ENCODE data around the gene CNGA2. TPM values are rescaled to one million over a fixed set of nuclear protein-coding genes. Genes with fewer than 3 reads are reported as not detected.

The CNGA2 gene
- total RNA-seq, 4 donors from 2014 or later: not detected

GRCh38 chrX:151727346-151727745, 7.2 kb upstream of the CNGA2 start:
- intact Hi-C loops (cut with DNase I; ENCODE audit: low total_unique reads): no loop called here
- Histone ChIP-seq H3K4me3 (no peak overlapping the region), H3K27ac (no peak overlapping the region), H3K27me3 (no peaks in the 10 kb centered on the region), H3K36me3 (no peaks in the 10 kb centered on the region), H3K9me3 (no peaks in the 10 kb centered on the region), H3K4me1 (no peaks in the 10 kb centered on the region)
- DNase-seq: no peak
- no peak for TF ChIP-seq POLR2A (IDR thresholded peaks at IDR 0.05)
- TF ChIP-seq CTCF (IDR thresholded peaks at IDR 0.05): no peak

- no peaks in the 10 kb centered on the region for H3K36me3 ChIP-seq
- H3K9me3 ChIP-seq: no peaks in the 10 kb centered on the region
- intact Hi-C loops (cut with DNase I; ENCODE audit: low total_unique reads): no loop called here
- TF ChIP-seq POLR2A (IDR thresholded peaks at IDR 0.05) (no peak), CTCF (IDR thresholded peaks at IDR 0.05) (no peak)
- H3K27ac ChIP-seq: no peak overlapping the region
- no peaks in the 10 kb centered on the region for H3K27me3 ChIP-seq
- DNase-seq: no peak
- H3K4me3 ChIP-seq: no peak overlapping the region
- H3K4me1 ChIP-seq: no peaks in the 10 kb centered on the region
Measured at GRCh38 chrX:151729056-151729725, 5.4 kb upstream of the CNGA2 start.

DNA sequence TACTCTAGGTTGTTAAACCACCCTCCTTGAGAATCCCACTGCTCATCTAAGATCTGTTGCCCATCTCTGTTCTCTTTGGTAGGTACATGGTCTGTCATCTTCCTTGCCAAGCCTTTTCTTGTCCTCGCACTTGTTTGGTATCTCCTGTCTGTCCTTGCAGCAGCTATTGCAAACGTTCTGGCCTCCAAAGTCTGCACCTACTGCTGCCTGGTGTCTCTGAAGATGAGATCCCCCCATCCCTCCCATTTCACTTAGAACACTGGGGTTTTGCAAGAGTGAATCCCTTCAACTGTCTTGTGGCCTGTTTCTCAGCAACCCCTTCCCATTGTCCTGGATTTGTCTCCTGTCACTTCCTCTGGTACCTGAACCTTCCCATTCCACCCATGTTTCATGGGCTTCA, 673 bp downstream of the CNGA2 start:
- no peak overlapping the region for H3K27ac ChIP-seq
- intact Hi-C loops (cut with DNase I; ENCODE audit: low total_unique reads): no loop called here

DNA sequence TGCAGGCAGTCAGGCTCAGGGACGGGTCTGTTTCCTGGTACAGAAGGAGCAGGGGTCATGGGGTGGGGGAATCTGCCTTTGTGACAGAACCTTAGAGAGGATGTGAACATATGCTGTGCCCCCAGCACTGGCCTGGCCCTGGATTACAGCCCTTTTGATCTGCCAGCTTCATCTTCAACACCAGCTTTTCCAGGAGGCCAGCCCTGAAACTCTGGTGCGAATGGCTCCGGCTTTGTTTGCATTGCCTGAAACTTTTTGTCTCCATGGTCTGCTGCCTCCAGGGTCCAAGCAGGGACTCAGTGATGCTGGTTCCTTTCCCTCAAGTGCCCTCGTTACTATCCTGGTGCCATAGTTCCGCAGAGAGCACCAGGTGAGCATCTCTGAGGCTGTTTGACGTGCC, 2.1 kb downstream of the CNGA2 start:
- intact Hi-C loops (cut with DNase I; ENCODE audit: low total_unique reads): no loop called here
- no peaks in the 10 kb centered on the region for H3K27me3 ChIP-seq

More for the DNA sequence above, 673 bp downstream of the CNGA2 start:
- H3K9me3 ChIP-seq: no peaks in the 10 kb centered on the region
- DNase-seq: no peak
- no peaks in the 10 kb centered on the region for H3K27me3 ChIP-seq
- no peaks in the 10 kb centered on the region for H3K36me3 ChIP-seq
- H3K4me1 ChIP-seq: no peaks in the 10 kb centered on the region
- TF ChIP-seq CTCF (IDR thresholded peaks at IDR 0.05) (no peak), POLR2A (IDR thresholded peaks at IDR 0.05) (no peak)
- no peak overlapping the region for H3K4me3 ChIP-seq

DNA sequence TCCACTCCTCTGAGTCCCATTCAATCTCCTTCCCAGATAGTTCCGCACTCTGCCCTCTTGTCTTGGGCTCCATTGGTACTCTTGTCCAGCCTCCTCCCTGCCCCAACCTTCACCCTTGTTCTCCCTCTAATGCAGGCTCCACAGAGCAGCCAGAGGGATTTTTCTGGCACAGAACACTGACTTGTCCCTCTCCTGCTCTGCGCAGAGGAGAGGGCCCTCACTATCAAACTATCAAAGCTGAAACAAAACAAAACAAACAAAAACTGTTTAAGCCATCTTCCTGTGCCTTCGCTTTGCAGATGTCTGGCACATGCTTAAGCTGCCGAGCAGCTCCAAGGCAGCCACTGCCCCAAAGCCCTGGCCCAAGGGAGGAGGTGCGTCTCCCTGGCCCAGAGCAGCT, 2.9 kb downstream of the CNGA2 start:
- intact Hi-C loops (cut with DNase I; ENCODE audit: low total_unique reads): no loop called here
- Histone ChIP-seq H3K4me1 (no peaks in the 10 kb centered on the region), H3K9me3 (no peaks in the 10 kb centered on the region), H3K27ac (no peak overlapping the region), H3K27me3 (no peaks in the 10 kb centered on the region), H3K36me3 (no peaks in the 10 kb centered on the region), H3K4me3 (no peak overlapping the region)
- no peak for TF ChIP-seq POLR2A (IDR thresholded peaks at IDR 0.05)
- TF ChIP-seq CTCF (IDR thresholded peaks at IDR 0.05): no peak
- DNase-seq: no peak

More for the DNA sequence above, 2.1 kb downstream of the CNGA2 start:
- Histone ChIP-seq H3K4me3 (no peak overlapping the region), H3K4me1 (no peaks in the 10 kb centered on the region), H3K36me3 (no peaks in the 10 kb centered on the region), H3K9me3 (no peaks in the 10 kb centered on the region), H3K27ac (no peak overlapping the region)
- TF ChIP-seq CTCF (IDR thresholded peaks at IDR 0.05) (no peak), POLR2A (IDR thresholded peaks at IDR 0.05) (no peak)
- DNase-seq: no peak

Measured in uterus (tissue), 4 donors.